SU-DHL-6 (cell line): ENCODE results near the gene RSPH3.

Experiments used
- H2AFZ ChIP-seq: fragments of 200-600 bp; sonication (generic); 2 replicates; pipeline ENCODE4 v1.6.1; 2014; ENCODE audit warnings: low read depth, mild to moderate bottlenecking, moderate library complexity, mixed read lengths, antibody characterized with exemption, low read length; ENCODE audit not compliant: severe bottlenecking
- H3F3A ChIP-seq: fragments of 200-600 bp; shearing (Covaris generic); 2 replicates; pipeline ENCODE4 v1.6.0; 2016; ENCODE audit warnings: antibody characterized with exemption, mild to moderate bottlenecking; ENCODE audit not compliant: insufficient read depth
- H3K27ac ChIP-seq: fragments of 200-600 bp; sonication (generic); 2 replicates; pipeline ENCODE4 v1.5.1; 2016; ENCODE audit warnings: low read depth, mild to moderate bottlenecking, low read length, moderate library complexity, mixed read lengths
- H3K27me3 ChIP-seq: fragments of 200-600 bp; sonication (generic), shearing (Covaris generic); 2 replicates; pipeline ENCODE4 v1.6.0; 2014; ENCODE audit warnings: mild to moderate bottlenecking, low read length
- H3K36me3 ChIP-seq: fragments of 200-600 bp; sonication (generic); 2 replicates; pipeline ENCODE4 v1.6.1; 2014; ENCODE audit warnings: mild to moderate bottlenecking, low read length, mixed read lengths
- H3K4me2 ChIP-seq: fragments of 300-600, 200-600 bp; shearing (Covaris generic), sonication (generic); 2 replicates; pipeline ENCODE4 v1.6.0; 2014; ENCODE audit warnings: low read length, low read depth, mild to moderate bottlenecking; ENCODE audit not compliant: poor library complexity, severe bottlenecking
- H3K4me3 ChIP-seq: fragments of 200-600 bp; sonication (generic); 2 replicates; pipeline ENCODE4 v1.5.1; 2014; ENCODE audit warnings: antibody characterized with exemption, low read length, mild to moderate bottlenecking, mixed read lengths; ENCODE audit not compliant: insufficient read depth, poor library complexity, severe bottlenecking
- H3K79me2 ChIP-seq: fragments of 200-600 bp; sonication (generic); 2 replicates; pipeline ENCODE4 v1.6.1; 2014; ENCODE audit warnings: mild to moderate bottlenecking, low read length, moderate library complexity; ENCODE audit not compliant: insufficient read depth
- H3K9ac ChIP-seq: fragments of 200-600 bp; sonication (generic); 2 replicates; pipeline ENCODE4 v1.7.0; 2014; ENCODE audit warnings: mild to moderate bottlenecking, low read length
- H3K9me2 ChIP-seq: fragments of 200-600 bp; sonication (generic); replicated peaks from 2 replicates; pipeline ENCODE4 v1.6.1; 2014; ENCODE audit warnings: low read length; ENCODE audit not compliant: insufficient read depth
- H3K9me3 ChIP-seq: fragments of 200-600 bp; sonication (generic); 2 replicates; pipeline ENCODE4 v1.6.1; 2014; ENCODE audit warnings: low read length, mixed read lengths; ENCODE audit not compliant: insufficient read depth
- H4K20me1 ChIP-seq: fragments of 200-600 bp; sonication (generic); 2 replicates; pipeline ENCODE4 v1.6.1; 2014; ENCODE audit warnings: low read depth, mild to moderate bottlenecking, antibody characterized with exemption, low read length, moderate library complexity, mixed read lengths
- EZH2phosphoT487 ChIP-seq: fragments of 200-600 bp; sonication (generic), shearing (Covaris generic); conservative IDR thresholded peaks from 2 replicates; pipeline ENCODE4 v1.6.1; 2018; ENCODE audit warnings: mild to moderate bottlenecking, antibody characterized with exemption, low read length, moderate library complexity, mixed read lengths
- TF ChIP-seq, protein P1 (sequence below): fragments of 200-600 bp; sonication (generic); IDR thresholded peaks from one replicate; pipeline ENCODE4 v1.5.1; 2017; ENCODE audit warnings: antibody characterized with exemption, mild to moderate bottlenecking, low read length, moderate library complexity; ENCODE audit not compliant: insufficient read depth, poor library complexity, severe bottlenecking

Gene RSPH3

DNA sequence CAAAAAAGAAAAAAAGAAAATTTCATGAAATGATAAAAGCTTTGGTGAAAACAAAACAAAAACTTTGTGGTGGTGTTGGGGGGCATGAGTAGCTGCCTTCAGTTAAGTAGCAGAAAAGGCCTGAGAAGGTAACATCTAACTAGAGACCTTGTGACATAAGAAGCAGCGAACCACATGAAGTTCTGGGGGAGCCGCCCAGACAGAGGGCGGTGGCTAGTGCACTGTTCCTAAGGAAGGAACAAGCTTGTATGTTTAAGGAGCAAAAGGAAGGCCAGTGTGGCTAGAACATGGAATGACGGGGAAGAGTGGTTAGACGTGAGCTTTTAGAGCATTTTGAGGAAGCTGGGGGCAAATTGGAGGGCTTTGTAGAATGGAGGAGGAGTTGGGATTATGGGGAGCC lies 7.5 kb upstream of the RSPH3 start:
- Histone ChIP-seq H3K9ac (no peak overlapping the region), H3K9me2 (no peaks in the 10 kb centered on the region)
- TF ChIP-seq, protein P1, sequence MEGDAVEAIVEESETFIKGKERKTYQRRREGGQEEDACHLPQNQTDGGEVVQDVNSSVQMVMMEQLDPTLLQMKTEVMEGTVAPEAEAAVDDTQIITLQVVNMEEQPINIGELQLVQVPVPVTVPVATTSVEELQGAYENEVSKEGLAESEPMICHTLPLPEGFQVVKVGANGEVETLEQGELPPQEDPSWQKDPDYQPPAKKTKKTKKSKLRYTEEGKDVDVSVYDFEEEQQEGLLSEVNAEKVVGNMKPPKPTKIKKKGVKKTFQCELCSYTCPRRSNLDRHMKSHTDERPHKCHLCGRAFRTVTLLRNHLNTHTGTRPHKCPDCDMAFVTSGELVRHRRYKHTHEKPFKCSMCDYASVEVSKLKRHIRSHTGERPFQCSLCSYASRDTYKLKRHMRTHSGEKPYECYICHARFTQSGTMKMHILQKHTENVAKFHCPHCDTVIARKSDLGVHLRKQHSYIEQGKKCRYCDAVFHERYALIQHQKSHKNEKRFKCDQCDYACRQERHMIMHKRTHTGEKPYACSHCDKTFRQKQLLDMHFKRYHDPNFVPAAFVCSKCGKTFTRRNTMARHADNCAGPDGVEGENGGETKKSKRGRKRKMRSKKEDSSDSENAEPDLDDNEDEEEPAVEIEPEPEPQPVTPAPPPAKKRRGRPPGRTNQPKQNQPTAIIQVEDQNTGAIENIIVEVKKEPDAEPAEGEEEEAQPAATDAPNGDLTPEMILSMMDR, result no peak
- TF ChIP-seq EZH2phosphoT487, result no peak

DNA sequence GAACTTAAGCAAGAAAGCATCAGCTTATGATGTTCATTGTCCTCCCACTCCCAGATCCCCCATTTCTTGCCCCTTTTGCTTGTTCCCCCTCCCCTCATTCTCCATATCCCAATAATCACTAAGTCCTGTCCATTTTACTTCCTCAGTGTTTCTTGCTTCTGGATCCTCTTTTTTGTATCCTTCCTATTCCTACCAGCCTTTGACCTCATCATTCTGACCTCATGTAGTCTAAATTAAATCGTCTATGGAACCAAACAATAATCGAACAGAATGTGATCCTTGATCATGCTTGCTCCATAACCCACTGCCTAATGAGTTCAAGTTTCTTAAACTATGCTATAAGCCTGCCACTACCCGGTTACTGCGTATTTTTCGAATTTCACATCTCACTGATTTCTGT lies 5.4 kb upstream of the RSPH3 start:
- Histone ChIP-seq H3K36me3 (no peaks in the 10 kb centered on the region), H3K4me2 (no peak overlapping the region), H3K9ac (no peak overlapping the region), H4K20me1 (no peaks in the 10 kb centered on the region), H3K27me3 (no peaks in the 10 kb centered on the region), H3F3A (peaks cover 9% of the 10 kb centered on the region; the same call in 1 of the 2 replicates), H3K4me3 (no peak overlapping the region), H2AFZ (no peak overlapping the region), H3K27ac (no peak overlapping the region), H3K9me2 (no peaks in the 10 kb centered on the region), H3K9me3 (no peaks in the 10 kb centered on the region), H3K79me2 (no peaks in the 10 kb centered on the region)
- TF ChIP-seq, protein P1, result no peak
- no peak for TF ChIP-seq EZH2phosphoT487

More for the DNA sequence above, 7.5 kb upstream of the RSPH3 start:
- no peak overlapping the region for H3K27ac ChIP-seq
- no peaks in the 10 kb centered on the region for H4K20me1 ChIP-seq
- no peaks in the 10 kb centered on the region for H3K79me2 ChIP-seq
- no peak overlapping the region for H2AFZ ChIP-seq
- no peaks in the 10 kb centered on the region for H3F3A ChIP-seq
- H3K36me3 ChIP-seq, result no peaks in the 10 kb centered on the region
- H3K4me3 ChIP-seq, result no peak overlapping the region
- H3K27me3 ChIP-seq, result no peaks in the 10 kb centered on the region
- H3K9me3 ChIP-seq, result no peaks in the 10 kb centered on the region
- no peak overlapping the region for H3K4me2 ChIP-seq

DNA sequence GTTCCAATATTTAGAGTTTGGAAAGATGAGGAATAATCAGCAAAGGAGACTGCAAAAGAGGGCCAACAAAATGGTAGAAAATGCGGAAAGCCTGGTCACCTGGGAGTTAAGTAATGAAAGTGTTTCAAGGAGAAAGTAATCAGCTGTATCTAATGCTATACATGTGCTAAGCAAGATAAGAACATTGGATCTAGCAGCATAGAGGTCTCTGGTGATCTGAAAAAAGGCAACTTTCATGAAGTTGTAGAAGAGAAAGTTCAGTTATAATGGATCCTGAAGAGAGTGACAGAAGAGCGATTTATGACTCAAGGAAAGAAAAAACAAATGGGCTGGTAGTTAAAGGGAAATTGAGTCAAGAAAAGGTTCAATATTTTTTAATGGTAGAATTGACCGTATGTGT lies 4.6 kb upstream of the RSPH3 start:
- Histone ChIP-seq H3K4me2 (no peak overlapping the region), H3K9ac (no peak overlapping the region), H3K27me3 (no peaks in the 10 kb centered on the region), H3K79me2 (no peaks in the 10 kb centered on the region), H3K9me3 (no peaks in the 10 kb centered on the region), H3F3A (peaks cover 11% of the 10 kb centered on the region; the same call in 1 of the 2 replicates), H2AFZ (no peak overlapping the region), H3K36me3 (no peaks in the 10 kb centered on the region), H4K20me1 (no peaks in the 10 kb centered on the region), H3K4me3 (no peak overlapping the region), H3K9me2 (no peaks in the 10 kb centered on the region), H3K27ac (no peak overlapping the region)
- TF ChIP-seq EZH2phosphoT487, result no peak
- TF ChIP-seq, protein P1, result no peak
